AG08396 (cell line): Measurements from ENCODE around the gene DIPK1B.
"Not testable (repeated sequence)": the region's sequence is repeated elsewhere in the genome, so short reads cannot be mapped to it uniquely, and the experiment has no call there.

Source experiments
- DNase-seq: peaks from one replicate; pipeline ENCODE4 v3.0.0; 2012; ENCODE audit warnings: low spot score, mixed read lengths

DIPK1B gene

GRCh38 chr9:136698635-136699246, 13.6 kb upstream of the DIPK1B start:
- no peak for DNase-seq

DNA sequence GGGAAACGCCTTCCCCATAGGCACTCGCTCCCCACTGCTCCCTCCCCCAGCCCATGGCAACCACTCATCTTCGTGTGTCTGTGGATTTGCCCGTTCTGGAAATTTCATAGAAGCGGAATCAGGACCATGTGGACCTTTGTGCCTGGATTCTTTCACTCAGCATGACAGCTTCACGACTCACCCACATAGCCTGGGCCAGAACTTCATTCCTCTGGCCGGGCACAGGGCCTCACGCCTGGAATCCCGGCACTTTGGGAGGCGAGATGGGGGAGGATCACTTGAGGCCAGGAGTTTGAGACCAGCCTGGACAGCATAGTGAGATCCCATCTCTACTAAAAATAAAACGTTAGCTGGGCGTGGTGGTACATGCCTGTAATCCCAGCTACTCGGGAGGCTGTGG, 12.1 kb upstream of the DIPK1B start:
- no peak for DNase-seq

GRCh38 chr9:136700959-136701667, 11.3 kb upstream of the DIPK1B start:
- DNase-seq = no peak

- DNase-seq = no peak
These were observed 10.7 kb upstream of the DIPK1B start for GRCh38 chr9:136701668-136702053.

- DNase-seq = no peak
These were observed 9.0 kb upstream of the DIPK1B start for GRCh38 chr9:136703276-136703860.

- not testable (repeated sequence) for DNase-seq
These were observed 7.6 kb upstream of the DIPK1B start for GRCh38 chr9:136704741-136705140.

DNA sequence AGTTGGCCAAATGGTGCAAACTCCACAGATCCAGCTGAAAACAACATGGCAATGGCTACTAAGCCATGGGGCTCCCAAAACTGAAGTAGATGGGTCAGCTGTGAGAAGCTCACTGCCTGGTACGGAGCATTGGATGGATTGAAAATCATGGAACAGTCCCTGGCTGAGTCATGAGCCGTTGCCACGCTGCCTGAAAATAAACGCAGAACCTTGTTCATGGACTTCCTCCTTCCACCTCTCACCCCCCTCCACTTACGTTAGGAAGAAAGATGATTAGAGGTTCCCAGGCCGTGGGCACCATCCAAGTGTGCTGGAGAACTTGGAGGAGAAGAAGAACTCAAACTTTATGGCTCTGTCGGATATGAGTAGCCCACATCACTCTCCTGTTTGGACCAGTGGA, 6.8 kb upstream of the DIPK1B start:
- DNase-seq = no peak

DNA sequence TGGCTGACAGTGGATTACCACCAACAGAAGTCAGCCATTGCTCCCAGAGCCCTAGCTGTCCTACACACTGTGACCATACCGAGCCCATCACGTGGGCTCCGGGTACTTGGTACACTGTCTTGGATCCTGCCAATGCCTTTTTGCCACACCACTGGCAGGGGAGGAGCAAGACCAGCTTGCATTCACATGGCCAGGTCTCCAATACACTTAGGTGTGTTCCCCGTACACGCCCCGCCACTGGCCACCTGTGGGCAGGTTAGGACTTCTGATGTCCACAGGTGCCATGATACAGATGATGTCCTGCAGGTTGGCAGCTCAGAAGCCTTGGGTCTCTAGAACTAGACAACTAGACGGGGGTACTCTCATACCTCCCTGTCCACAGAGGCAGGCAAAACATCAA, 5.4 kb upstream of the DIPK1B start:
- no peak for DNase-seq

- no peak for DNase-seq
These were observed 4.4 kb upstream of the DIPK1B start for GRCh38 chr9:136707849-136708517.

DNA sequence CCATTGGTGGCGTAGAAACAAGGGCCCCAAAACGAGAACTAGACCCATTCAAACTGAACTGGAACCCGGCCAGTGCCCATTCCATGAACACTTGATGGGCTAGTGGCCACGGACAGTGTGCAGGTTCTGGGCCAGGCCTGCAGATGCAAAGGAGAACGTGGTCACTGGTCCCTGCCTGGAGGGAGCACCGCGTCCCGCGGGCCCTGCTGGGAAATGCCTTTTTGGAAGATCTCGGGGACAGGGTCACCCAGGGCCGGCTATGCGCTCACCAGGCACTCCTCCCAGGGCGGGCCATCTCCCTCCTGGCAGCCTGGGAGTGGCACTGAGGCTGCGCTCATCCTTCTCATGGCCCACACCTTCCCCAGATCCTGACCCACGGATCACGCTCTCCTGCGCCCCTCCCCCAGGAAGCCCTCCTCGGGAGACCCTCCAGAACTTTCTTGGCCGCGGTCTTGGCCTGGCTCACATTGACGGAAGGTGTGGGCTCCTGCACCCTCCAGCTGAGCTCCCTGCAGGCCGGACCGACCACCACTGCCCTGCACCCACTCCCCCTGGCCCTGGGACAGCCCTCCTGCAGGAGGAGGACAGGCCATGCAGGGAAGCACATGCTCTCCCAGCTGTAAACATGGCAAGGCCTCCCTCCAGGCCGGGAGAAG, 2.8 kb upstream of the DIPK1B start:
- DNase-seq = no peak

- no peak for DNase-seq
These were observed 1.8 kb upstream of the DIPK1B start for GRCh38 chr9:136710543-136710942.

DNA sequence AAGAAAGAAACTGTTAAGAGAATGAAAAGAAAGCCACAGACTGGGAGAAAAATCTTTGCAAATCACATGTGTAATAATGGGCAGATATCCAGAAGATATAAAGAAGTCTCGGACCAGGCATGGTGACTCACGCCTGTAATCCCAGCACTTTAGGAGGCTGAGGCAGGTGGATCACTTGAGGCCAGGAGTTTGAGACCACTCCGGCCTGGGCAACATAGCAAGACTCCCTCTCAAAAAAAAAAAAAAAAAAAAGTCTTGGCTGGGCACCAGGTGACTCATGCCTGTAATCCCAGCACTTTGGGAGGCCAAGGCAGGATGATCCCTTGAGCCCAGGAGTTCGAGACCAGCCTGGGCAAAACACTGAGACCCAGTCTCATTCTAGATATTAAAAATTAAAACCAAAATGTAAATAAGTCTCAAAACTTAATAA, 1.1 kb upstream of the DIPK1B start:
- DNase-seq = not testable (repeated sequence)

GRCh38 chr9:136712690-136713544, 545 bp downstream of the DIPK1B start:
- no peak for DNase-seq

DNA sequence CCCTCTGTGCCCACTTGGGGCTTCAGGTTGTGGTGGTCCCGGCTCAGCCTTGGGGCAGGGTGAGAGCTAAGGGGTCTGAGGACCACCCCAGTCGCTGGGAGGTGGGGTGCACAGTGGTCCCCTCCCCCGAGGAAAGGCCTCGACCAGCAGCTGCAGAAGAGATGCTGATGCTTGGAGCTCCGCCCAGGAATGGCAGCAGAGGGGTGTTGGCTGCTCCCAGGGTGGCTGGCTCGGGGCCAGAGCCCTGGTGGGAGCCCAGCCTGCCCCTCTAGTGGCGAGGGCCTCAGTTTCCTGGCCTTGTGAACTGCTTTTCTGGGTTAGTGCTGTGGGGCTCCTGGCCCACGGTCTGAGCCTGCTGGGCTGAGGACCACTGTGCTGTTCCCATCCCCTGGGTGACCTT, 1.2 kb downstream of the DIPK1B start:
- no peak for DNase-seq

DNA sequence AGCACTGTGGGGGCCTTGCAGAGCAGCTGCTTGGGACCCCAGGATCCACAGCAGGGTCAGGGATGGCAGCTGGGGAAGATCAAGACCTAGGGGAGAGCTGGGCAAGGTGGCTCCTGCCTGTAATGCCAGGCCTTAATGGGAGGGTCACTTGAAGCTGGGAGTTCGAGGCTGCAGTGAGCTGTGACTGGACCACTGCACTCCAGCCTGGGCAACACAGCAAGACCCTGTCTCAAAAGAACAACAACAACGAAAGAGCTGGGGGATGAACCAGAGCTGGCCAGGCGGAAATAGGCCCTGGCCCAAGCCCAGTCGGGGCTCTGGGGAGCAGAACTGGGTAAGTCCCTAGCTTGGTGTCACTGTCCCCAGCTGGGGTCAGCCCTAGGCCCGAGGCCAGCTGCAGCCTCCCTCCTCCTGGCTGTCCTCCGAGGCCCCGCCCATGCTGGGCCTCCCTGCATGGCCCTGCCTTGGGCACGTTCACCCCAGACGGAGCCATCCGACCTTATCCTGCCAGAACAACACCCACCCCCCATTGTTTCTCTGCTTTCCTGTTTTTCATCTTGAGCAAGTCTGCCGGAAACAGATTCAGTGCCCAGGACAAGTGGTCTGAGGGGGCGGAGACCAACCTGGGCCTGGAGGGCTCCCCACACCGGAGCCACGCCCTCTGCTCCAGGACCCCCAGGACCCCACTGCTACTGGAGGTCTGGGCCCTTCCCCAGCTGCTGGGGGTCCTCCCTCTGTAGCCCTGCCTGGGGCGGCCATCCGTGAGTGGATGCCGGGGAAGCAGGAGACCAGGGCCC, 1.9 kb downstream of the DIPK1B start:
- DNase-seq = no peak

DNA sequence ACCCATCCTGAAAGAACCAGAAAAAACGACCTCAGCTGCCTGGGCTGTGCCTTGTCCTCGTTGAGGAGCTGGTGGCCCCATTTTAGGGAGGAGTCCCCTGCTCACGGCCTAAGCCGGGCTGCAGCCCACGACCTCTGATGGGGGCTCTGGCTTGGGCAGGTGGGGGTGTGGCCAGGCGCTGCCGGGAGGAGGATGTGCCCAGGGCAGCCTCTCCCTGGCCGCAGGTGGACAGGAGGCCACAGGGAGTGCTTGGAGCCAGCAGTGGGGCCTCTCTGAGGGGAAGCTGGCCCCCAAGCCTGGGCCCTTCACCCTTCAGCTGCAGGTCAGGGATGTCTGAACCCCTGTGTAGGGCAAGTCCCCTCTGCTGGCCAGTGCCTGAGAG, 2.5 kb downstream of the DIPK1B start:
- DNase-seq = no peak

GRCh38 chr9:136717399-136717798, 5.0 kb downstream of the DIPK1B start:
- no peak for DNase-seq

- no peak for DNase-seq
These were observed 6.2 kb downstream of the DIPK1B start for GRCh38 chr9:136718345-136719194.

DNA sequence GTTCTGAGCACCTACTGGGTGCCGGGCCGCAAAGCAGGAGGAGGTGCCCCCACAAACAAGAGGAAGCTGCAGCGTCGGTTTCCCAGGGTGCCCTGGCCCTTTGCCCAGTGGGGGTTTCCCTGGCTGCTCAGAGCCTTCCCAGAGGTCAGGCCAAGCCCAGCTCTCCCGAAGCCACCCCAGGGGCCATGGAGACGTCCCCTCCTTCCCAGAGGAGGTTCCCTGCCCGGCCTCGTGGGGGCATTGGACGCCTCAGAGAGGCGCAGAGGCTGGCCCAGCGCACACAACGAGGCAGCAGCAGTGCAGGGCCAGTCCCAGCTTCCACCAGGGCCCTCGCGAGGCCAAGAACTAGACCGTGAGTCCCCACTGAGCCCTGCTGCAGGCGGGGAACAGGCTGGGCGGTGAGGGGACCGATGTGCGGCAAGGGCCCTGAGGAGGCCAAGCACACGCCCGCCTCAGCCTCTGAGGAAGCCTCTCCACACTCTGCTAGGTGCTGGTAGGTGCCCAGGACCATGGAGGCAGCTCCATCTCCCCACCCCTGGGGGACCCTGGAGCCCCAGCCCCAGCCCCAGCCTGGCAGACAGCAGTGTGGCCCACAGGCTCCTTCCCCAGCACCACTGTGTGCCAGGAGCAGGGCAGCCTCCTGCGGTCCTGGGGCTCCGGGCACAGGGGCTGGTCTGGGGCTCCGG, 7.0 kb downstream of the DIPK1B start:
- no peak for DNase-seq
